A673 (cell line): ENCODE measurements around the gene FBLN2.

Source experiments
- CTCF ChIP-seq: fragments of 300-800, 200-600 bp; sonication (generic); conservative IDR thresholded peaks from 2 replicates; pipeline ENCODE4 v1.5.1; 2017; ENCODE audit warnings: low read depth, mild to moderate bottlenecking, antibody characterized with exemption, low read length, moderate library complexity, mixed read lengths
- EZH2 ChIP-seq: fragments of 200-600 bp; sonication (generic); IDR thresholded peaks from 2 replicates; pipeline ENCODE4 v1.6.1; 2017; ENCODE audit warnings: borderline replicate concordance, low read depth, mild to moderate bottlenecking, mixed read lengths, antibody characterized with exemption, low read length; ENCODE audit not compliant: poor library complexity, severe bottlenecking

GRCh38 chr3:13668136-13668535 lies 119.2 kb downstream of the FBLN2 start:
- TF ChIP-seq CTCF (no peak), EZH2 (no peak)
